ENCODE results near the gene TNMD.
A peak's percentile ranks its signal among the peaks of the same experiment; 100 is the strongest.

TNMD gene

GRCh38 chrX:100635989-100636320 lies 51.2 kb downstream of the TNMD start:
- no peaks in the 10 kb centered on the region for H3K9me3 ChIP-seq
- peak overlapping the region; percentile 61 to 64 for H3K4me3 ChIP-seq
- H3K4me1 ChIP-seq = peaks cover 0 to 4% (median 0%) of the 10 kb centered on the region in 4 donors
- DNase-seq = no peak
- intact Hi-C loops (cut with DNase I; ENCODE audit: low total_unique reads) = no loop called here
- TF ChIP-seq CTCF (IDR thresholded peaks at IDR 0.05) = no peak
- H3K27ac ChIP-seq = peak overlapping the region; percentile 66 to 75
- H3K36me3 ChIP-seq = no peaks in the 10 kb centered on the region
- H3K27me3 ChIP-seq = no peaks in the 10 kb centered on the region

GRCh38 chrX:100636321-100636991 lies 51.7 kb downstream of the TNMD start, which contains the start of gene TSPAN6:
TSPAN6 (minus strand) TSS chrX:100636806; CDS start chrX:100636694, 112 bp downstream.
- DNase-seq = peak; percentile 60 to 83
- Histone ChIP-seq H3K36me3 (no peaks in the 10 kb centered on the region), H3K4me3 (peak within 1 kb of the TSS; percentile 61 to 64), H3K27me3 (no peaks in the 10 kb centered on the region), H3K4me1 (peaks cover 0 to 4% (median 0%) of the 10 kb centered on the region in 4 donors), H3K9me3 (no peaks in the 10 kb centered on the region), H3K27ac (peak within 1 kb of the TSS; percentile 66 to 75)
- peak; percentile 32 to 38 for TF ChIP-seq CTCF (IDR thresholded peaks at IDR 0.05)
- intact Hi-C loops (cut with DNase I; ENCODE audit: low total_unique reads) = no loop called here

GRCh38 chrX:100642290-100642689 lies 57.6 kb downstream of the TNMD start:
- DNase-seq = no peak
- Histone ChIP-seq H3K27me3 (no peaks in the 10 kb centered on the region), H3K4me3 (no peak overlapping the region), H3K9me3 (no peaks in the 10 kb centered on the region), H3K4me1 (peaks cover 0 to 23% (median 0%) of the 10 kb centered on the region in 4 donors), H3K36me3 (no peaks in the 10 kb centered on the region), H3K27ac (no peak overlapping the region)
- intact Hi-C loops (cut with DNase I; ENCODE audit: low total_unique reads) = no loop called here
- TF ChIP-seq CTCF (IDR thresholded peaks at IDR 0.05) = no peak

GRCh38 chrX:100643212-100643611 lies 58.5 kb downstream of the TNMD start:
- no peak for TF ChIP-seq CTCF (IDR thresholded peaks at IDR 0.05)
- no peak for DNase-seq
- H3K36me3 ChIP-seq = no peaks in the 10 kb centered on the region
- intact Hi-C loops (cut with DNase I; ENCODE audit: low total_unique reads) = no loop called here
- peak overlapping the region in 1 of 2 donors; percentile 19 for H3K27ac ChIP-seq
- peaks cover 0 to 28% (median 0%) of the 10 kb centered on the region in 4 donors for H3K4me1 ChIP-seq
- no peak overlapping the region for H3K4me3 ChIP-seq
- H3K9me3 ChIP-seq = no peaks in the 10 kb centered on the region
- no peaks in the 10 kb centered on the region for H3K27me3 ChIP-seq

GRCh38 chrX:100643956-100644860 lies 59.5 kb downstream of the TNMD start, which contains the start of gene SRPX2:
SRPX2 (plus strand) TSS chrX:100644199; CDS start chrX:100646323, 2,124 bp downstream.
- TF ChIP-seq CTCF (IDR thresholded peaks at IDR 0.05) = no peak
- Histone ChIP-seq H3K27ac (peak within 1 kb of the TSS; percentile 41 to 51), H3K4me3 (peak within 1 kb of the TSS; percentile 36 to 37), H3K27me3 (no peaks in the 10 kb centered on the region), H3K9me3 (no peaks in the 10 kb centered on the region), H3K36me3 (no peaks in the 10 kb centered on the region), H3K4me1 (peaks cover 0 to 28% (median 0%) of the 10 kb centered on the region in 4 donors)
- DNase-seq = peak; percentile 74 to 76
- intact Hi-C loops (cut with DNase I; ENCODE audit: low total_unique reads) = no loop called here

Data from tibial artery (tissue), 4 donors.